Liver (tissue), 3 donors: Measurements from ENCODE around the gene GMPR2.

Experiments used
- CTCF ChIP-seq: fragments of 150-350 bp; IDR thresholded peaks from 2 replicates; pipeline ENCODE4 v1.5.1; 2017; ENCODE audit warnings: improper control_type of control experiment, low read depth, low read length; ENCODE audit not compliant: missing input control
- NR2F2 ChIP-seq: IDR thresholded peaks from 2 replicates; pipeline ENCODE4 v1.6.1; 2016; ENCODE audit warnings: antibody characterized with exemption
- donor health status: healthy.
- donor health status: healthy.

GRCh38 chr14:24258119-24258518, 25.4 kb downstream of the GMPR2 start:
- TF ChIP-seq CTCF: no peak
- no peak for TF ChIP-seq NR2F2
